Activated CD4-positive, alpha-beta memory T cell treated with anti-CD3 and anti-CD28 coated beads for 36 hours (primary cell): ENCODE data around the gene PITPNB. TPM values are rescaled to one million over a fixed set of nuclear protein-coding genes. Genes with fewer than 3 reads are reported as not detected.
A peak's percentile ranks its signal among the peaks of the same experiment; 100 is the strongest.

Experiments used
- CTCF ChIA-PET: fragments of 350-600 bp; sonication (Branson Sonifier 250); formaldehyde crosslinking; loops from one replicate; lab custom pipeline; 2021; ENCODE audit warnings: antibody characterized with exemption, inconsistent platforms; lab: Charles Lee
- POLR2A ChIA-PET: fragments of 350-600 bp; sonication (Branson Sonifier 250); formaldehyde crosslinking; loops from one replicate; lab custom pipeline; 2021; ENCODE audit warnings: antibody characterized with exemption; lab: Charles Lee
- DNase-seq: peaks from one replicate; pipeline ENCODE4 v3.0.0-alpha.2; 2020
- H3K27ac Mint-ChIP-seq: one replicate; pipeline ENCODE4 v1.8.0; 2021; ENCODE audit warnings: mixed read lengths
- H3K27me3 Mint-ChIP-seq: one replicate; pipeline ENCODE4 v1.8.0; 2021; ENCODE audit warnings: mixed read lengths
- H3K36me3 Mint-ChIP-seq: one replicate; pipeline ENCODE4 v1.8.0; 2021; ENCODE audit warnings: mixed read lengths
- H3K4me1 Mint-ChIP-seq: one replicate; pipeline ENCODE4 v1.8.0; 2021; ENCODE audit warnings: low read depth, mixed read lengths
- H3K4me3 Mint-ChIP-seq: one replicate; pipeline ENCODE4 v1.8.0; 2021; ENCODE audit warnings: mild to moderate bottlenecking, mixed read lengths
- H3K9me3 Mint-ChIP-seq: one replicate; pipeline ENCODE4 v1.8.0; 2021; ENCODE audit warnings: mixed read lengths
- intact Hi-C: fragments of 100-400 bp; cut with micrococcal nuclease; formaldehyde crosslinking; loops from one replicate; pipeline ENCODE4 v1.15.1; 2023
- total RNA-seq, 2 experiments: library from RNA; stranded (reverse); gene quantifications; one replicate each; pipeline ENCODE4 v1.2.3, GENCODE V29; 2021

PITPNB gene
- 10 to 100 TPM; 92.2 to 95.7 TPM for total RNA-seq

DNA sequence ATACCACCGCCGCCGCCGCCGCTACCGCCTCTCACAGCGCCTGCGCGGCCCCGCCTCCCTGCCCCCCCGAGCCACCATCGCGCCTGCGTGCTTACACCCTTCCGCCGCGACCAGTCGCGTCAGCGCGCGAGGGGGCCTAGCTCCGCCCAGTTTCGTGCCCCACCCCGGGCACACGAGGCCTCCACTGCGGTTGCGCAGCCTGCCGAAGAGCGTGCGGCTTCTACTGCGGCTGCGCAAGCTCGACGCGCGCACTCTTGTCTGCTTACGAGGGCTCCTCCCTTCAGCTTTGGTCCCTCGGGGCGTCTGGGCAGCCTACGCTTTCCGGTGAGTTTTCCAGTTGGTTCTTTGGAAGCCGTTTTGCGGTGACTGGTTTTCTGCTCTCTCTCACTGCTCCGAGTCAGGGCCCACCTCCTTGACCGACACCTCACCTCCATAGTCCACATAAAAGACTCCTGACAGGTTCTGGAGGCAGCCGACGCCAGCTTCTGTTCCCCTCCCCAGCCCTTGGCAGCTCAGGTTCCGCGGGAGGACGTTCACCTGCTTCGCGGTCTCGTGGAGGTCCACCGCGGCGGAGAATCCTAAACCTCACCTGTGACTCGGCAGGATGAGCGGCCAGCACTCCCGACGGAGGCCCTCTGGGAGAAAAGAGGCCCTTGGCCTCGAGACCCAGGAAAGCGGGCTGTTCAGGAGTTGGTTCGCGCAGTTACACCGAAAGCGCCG, at the start of gene PITPNB:
TSS of gene PITPNB (minus strand) at position 35 of the 720 bp plus-strand sequence. CDS start 65 bp downstream, outside the sequence.
- ChIA-PET POLR2A (interaction anchor here (0.8 to 1.6 kb wide), 7 partner anchors 21 to 1247 kb away, joined by 3 to 6 read pairs (median 4); partner anchors contain the start of gene XBP1), CTCF (interaction anchor here (0.9 to 3.8 kb wide), 5 partner anchors 10 to 1436 kb away, joined by 3 to 38 read pairs (median 4); partner anchors contain the start of genes HPS4 and SRRD)
- H3K4me1 Mint-ChIP-seq, result peaks cover 62% of the 10 kb centered on the region
- no peaks in the 10 kb centered on the region for H3K9me3 Mint-ChIP-seq
- peak; percentile 99 for DNase-seq
- no peaks in the 10 kb centered on the region for H3K27me3 Mint-ChIP-seq
- peak within 1 kb of the TSS; percentile 99 for H3K27ac Mint-ChIP-seq
- intact Hi-C loops, result loop anchor here (1.0 to 5.0 kb wide), 3 partner anchors 15 to 1247 kb away; partner anchors contain the start of gene CHEK2
- H3K36me3 Mint-ChIP-seq, result peaks cover 32% of the 10 kb centered on the region
- peak within 1 kb of the TSS; percentile 100 for H3K4me3 Mint-ChIP-seq

DNA sequence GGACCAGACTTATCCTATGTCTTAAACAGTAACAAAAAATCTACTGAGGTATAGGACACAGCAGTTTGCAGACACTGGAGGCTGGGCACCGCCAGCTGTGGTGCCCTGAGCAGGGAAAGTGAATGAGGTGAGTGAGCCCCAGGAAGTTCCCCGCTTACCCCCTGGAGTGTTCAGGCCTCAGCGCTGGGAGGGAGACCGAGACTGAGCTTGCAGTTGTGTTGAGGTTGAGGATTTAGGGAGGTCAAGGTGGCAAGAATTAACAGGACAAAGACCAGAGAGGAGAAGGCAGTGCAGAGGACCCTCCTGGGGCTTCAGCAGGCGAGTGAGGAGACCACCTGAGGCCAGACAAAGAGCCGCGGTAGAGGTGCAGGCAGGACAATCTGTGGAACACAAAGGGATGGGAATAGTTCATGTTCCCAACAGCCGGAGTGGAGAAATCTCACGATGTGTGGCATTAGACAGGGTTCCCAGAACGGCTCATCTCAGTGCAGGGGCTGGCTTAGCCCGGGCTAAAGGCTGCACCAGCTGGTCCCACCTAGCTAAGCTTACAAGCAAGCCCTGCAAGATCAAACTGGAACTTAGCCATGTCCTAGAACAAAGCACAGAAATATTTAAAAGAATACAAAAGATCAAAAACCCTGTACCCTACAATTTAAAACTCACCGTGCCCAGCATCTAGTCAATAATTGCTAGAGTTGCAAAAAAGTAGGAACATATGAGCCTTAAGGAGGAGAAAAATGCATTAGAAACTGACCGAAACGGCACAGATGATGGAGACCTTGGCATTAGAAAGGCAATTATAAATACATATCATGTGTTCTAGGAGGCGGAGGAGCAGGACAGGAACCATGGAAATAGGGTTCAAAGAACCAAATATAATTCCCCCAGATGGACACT, 47.4 kb upstream of the PITPNB start:
- peaks cover 3% of the 10 kb centered on the region for H3K9me3 Mint-ChIP-seq
- H3K27me3 Mint-ChIP-seq, result no peaks in the 10 kb centered on the region
- no peaks in the 10 kb centered on the region for H3K4me1 Mint-ChIP-seq
- DNase-seq, result no peak
- POLR2A ChIA-PET, result no interaction called here
- peaks cover 6% of the 10 kb centered on the region for H3K36me3 Mint-ChIP-seq
- no peak overlapping the region for H3K4me3 Mint-ChIP-seq
- intact Hi-C loops, result no loop called here
- CTCF ChIA-PET, result no interaction called here
- no peak overlapping the region for H3K27ac Mint-ChIP-seq

DNA sequence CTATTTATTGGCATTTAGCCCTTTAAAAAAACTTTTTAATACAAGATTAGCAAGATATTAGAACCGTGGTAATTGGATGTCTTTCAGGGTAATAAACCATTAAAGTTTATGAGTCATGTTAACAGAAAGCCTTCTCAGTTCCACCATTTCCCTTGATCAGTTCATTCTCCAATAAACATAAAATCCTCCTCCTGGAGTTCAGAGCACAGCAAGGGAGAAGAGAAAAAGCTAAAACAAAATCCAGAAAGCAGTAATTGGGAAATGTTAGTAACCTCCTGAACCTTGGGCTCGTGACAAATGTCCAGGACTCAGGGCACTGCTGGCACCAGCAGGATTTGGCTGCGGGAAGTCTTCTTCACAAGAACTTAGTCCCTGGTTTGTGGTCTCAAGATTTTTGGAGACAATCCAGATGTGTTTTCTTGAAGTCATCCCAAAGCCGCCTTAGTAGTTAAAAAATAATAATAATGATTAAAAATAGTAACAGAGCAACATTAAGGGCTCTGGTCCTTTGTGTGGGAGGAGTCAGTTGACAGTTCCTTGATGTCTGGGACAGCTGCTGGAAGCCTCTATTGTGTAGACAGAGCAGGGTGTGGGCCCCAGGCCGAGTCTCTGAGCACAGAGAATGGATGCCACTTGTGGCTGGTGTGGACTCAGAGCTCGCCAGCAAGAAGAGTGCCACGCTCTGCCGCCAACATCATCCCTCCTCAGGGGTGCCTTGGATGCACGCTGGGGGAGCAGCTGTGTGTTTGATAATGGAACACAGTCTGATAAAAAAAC, 43.4 kb upstream of the PITPNB start:
- Mint-ChIP-seq H3K27me3 (no peaks in the 10 kb centered on the region), H3K36me3 (no peaks in the 10 kb centered on the region), H3K4me1 (no peaks in the 10 kb centered on the region), H3K27ac (no peak overlapping the region), H3K9me3 (no peaks in the 10 kb centered on the region), H3K4me3 (no peak overlapping the region)
- POLR2A ChIA-PET, result no interaction called here
- intact Hi-C loops, result no loop called here
- CTCF ChIA-PET, result no interaction called here
- DNase-seq, result no peak

DNA sequence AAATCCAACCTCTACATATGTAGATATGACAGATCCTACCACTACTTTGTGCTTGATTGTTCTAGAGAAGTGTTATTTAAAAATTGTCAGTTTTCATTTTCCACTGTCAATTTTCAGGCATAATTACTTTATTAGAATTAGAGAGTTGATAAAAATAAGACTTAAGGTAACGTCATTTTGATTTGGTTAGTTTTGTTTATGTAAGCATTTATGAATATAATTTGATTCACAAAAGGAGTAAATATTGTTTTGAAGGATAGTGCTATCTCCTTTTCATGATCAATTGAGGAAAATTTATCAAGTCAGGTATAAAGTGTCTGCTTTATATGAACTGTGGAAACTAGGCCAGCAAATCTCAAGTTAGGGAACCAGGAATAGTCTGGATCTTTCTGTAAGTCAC, 42.6 kb upstream of the PITPNB start:
- no peak overlapping the region for H3K27ac Mint-ChIP-seq
- POLR2A ChIA-PET, result no interaction called here

DNA sequence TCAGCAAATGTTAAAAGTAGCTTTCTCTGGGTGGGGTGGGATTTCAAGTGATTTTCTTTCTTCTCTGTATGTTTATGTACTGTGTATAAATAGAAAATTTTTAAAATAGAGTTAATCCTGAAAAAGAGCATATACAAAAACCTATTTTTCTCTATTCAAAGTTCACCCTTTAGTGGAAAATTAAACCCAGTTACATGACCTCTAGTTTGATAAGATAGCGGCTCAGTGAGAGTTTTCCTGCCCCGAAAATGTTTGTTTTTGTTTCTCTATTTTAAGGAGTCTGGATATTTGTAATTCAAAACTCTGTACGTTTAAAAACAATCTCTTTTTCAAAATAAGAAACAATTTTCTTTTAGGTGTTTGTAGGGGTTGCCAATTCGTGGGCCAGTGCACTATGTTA, 42.1 kb upstream of the PITPNB start:
- Mint-ChIP-seq H3K4me1 (no peaks in the 10 kb centered on the region), H3K27ac (no peak overlapping the region), H3K27me3 (no peaks in the 10 kb centered on the region), H3K36me3 (no peaks in the 10 kb centered on the region), H3K9me3 (no peaks in the 10 kb centered on the region), H3K4me3 (no peak overlapping the region)
- POLR2A ChIA-PET, result no interaction called here
- CTCF ChIA-PET, result interaction anchor here (0.7 kb wide), 1 partner anchor 231 kb away, joined by 4 read pairs; no protein-coding TSS in a partner anchor
- intact Hi-C loops, result no loop called here
- DNase-seq, result no peak

More for the DNA sequence above, 42.6 kb upstream of the PITPNB start:
- H3K4me3 Mint-ChIP-seq, result no peak overlapping the region
- CTCF ChIA-PET, result interaction anchor here (0.7 kb wide), 1 partner anchor 231 kb away, joined by 4 read pairs; no protein-coding TSS in a partner anchor
- no peaks in the 10 kb centered on the region for H3K4me1 Mint-ChIP-seq
- intact Hi-C loops, result no loop called here
- H3K9me3 Mint-ChIP-seq, result no peaks in the 10 kb centered on the region
- H3K36me3 Mint-ChIP-seq, result no peaks in the 10 kb centered on the region
- H3K27me3 Mint-ChIP-seq, result no peaks in the 10 kb centered on the region
- DNase-seq, result no peak

DNA sequence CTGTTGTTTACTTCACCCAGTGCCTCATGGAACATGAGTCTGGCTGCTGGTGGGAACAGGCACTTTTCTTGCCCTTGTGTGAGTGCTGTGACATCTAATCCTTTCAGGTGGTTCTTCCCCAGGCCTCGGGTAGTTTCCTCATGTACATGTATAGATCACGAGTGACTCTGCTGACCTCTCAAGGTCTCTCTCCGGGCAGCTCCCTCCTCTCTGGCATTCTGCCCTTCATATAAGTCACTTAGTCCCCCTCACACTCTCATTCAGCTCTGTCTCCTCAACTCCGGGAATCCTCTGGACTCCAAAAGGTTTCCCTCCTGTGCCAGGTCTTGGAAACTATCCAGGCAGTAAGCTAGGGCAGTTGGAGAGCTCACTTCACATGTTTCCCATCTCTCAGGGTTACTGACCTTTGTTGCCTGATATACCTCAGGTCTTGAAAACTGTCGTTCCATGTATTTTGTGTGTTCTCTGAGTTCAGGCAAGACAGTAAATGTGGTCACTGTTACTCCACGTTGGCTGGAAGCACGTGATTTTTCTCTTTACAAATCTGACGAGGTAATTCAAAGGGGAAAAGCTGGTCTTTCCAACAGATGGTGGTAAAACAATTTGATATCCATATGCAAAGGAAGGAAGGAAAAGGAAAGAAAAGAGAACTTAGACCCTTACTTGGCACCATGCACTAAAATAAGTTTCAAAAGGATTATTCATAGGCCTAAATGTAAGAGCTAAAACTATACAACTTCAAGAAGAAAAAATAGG, 40.5 kb upstream of the PITPNB start:
- POLR2A ChIA-PET, result no interaction called here
- H3K4me1 Mint-ChIP-seq, result no peaks in the 10 kb centered on the region

DNA sequence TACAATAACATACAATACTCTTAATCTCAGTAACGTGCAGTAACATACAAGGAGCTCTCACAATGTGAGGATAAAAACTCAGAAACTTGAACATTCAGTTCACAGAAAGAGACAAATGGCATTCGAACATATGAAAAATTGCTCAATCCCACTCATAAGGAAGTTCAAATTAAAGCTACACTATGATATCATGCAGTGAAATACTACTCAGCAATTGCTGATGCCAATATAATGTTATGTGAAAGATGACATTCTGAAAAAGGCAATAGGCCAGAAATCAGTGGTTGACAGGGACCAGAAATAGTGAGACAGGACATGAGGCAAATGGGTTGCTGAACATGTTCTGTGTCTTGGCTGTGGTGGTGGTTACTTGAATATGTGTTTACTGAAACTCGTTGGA, 33.7 kb upstream of the PITPNB start:
- H3K4me3 Mint-ChIP-seq, result no peak overlapping the region
- POLR2A ChIA-PET, result no interaction called here
- H3K4me1 Mint-ChIP-seq, result no peaks in the 10 kb centered on the region
- H3K27me3 Mint-ChIP-seq, result no peaks in the 10 kb centered on the region
- CTCF ChIA-PET, result no interaction called here
- no peak for DNase-seq
- intact Hi-C loops, result no loop called here
- H3K9me3 Mint-ChIP-seq, result no peaks in the 10 kb centered on the region
- peaks cover 1% of the 10 kb centered on the region for H3K36me3 Mint-ChIP-seq
- H3K27ac Mint-ChIP-seq, result no peak overlapping the region

More for the DNA sequence above, 40.5 kb upstream of the PITPNB start:
- DNase-seq, result no peak
- Mint-ChIP-seq H3K4me3 (no peak overlapping the region), H3K36me3 (no peaks in the 10 kb centered on the region), H3K27me3 (no peaks in the 10 kb centered on the region), H3K27ac (no peak overlapping the region), H3K9me3 (no peaks in the 10 kb centered on the region)
- CTCF ChIA-PET, result interaction anchor here (1.2 kb wide), 1 partner anchor 23 kb away, joined by 4 read pairs; no protein-coding TSS in a partner anchor
- intact Hi-C loops, result no loop called here

DNA sequence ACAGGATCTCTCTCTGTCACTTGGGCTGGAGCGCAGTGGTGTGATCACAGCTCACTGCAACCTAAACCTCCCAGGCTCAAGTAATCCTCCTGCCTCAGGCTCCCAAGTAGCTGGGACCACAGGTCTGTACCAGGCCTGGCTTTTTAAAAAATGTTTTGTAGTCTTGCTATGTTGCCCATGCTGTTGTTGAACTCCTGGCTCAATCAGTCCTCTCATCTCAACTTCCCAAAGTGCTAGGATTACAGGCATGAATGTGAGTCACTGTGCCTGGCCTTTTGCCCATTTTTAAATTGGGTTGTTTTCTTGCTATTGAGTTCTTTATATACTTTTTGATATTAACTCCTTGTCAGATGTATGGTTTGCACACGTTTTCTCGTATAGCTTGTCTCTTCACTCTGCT, 33.0 kb upstream of the PITPNB start:
- DNase-seq, result no peak
- POLR2A ChIA-PET, result no interaction called here
- Mint-ChIP-seq H3K4me1 (no peaks in the 10 kb centered on the region), H3K27me3 (no peaks in the 10 kb centered on the region), H3K27ac (no peak overlapping the region), H3K36me3 (peaks cover 1% of the 10 kb centered on the region), H3K4me3 (no peak overlapping the region), H3K9me3 (no peaks in the 10 kb centered on the region)
- intact Hi-C loops, result no loop called here
- CTCF ChIA-PET, result interaction anchor here (0.6 kb wide), 1 partner anchor 15 kb away, joined by 3 read pairs; no protein-coding TSS in a partner anchor

DNA sequence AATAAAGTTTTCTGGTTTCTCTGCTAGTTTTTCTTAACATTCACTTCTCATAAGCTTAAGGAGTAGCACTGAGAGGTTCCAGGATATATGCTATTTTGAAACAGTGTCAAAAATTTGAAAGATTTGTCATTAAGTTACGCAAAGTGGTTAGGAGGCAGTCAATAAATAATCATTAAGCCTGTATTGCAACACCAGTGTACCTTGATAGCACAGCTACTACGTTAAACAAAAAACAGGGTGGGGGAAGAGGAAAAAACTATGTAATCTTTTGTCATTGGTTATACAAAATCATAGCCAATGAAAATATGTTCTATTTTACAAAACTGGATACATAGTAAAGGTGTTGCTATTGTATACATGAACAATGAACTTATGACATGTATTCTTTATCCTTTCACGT, 30.4 kb upstream of the PITPNB start:
- DNase-seq, result no peak
- Mint-ChIP-seq H3K27ac (no peak overlapping the region), H3K4me3 (no peak overlapping the region), H3K27me3 (no peaks in the 10 kb centered on the region), H3K9me3 (no peaks in the 10 kb centered on the region), H3K36me3 (peaks cover 1% of the 10 kb centered on the region), H3K4me1 (no peaks in the 10 kb centered on the region)
- POLR2A ChIA-PET, result interaction anchor here (1.0 kb wide), 1 partner anchor 81 kb away, joined by 3 read pairs; no protein-coding TSS in a partner anchor
- intact Hi-C loops, result no loop called here
- CTCF ChIA-PET, result interaction anchor here (2.2 kb wide), 1 partner anchor 69 kb away, joined by 6 read pairs; no protein-coding TSS in a partner anchor

DNA sequence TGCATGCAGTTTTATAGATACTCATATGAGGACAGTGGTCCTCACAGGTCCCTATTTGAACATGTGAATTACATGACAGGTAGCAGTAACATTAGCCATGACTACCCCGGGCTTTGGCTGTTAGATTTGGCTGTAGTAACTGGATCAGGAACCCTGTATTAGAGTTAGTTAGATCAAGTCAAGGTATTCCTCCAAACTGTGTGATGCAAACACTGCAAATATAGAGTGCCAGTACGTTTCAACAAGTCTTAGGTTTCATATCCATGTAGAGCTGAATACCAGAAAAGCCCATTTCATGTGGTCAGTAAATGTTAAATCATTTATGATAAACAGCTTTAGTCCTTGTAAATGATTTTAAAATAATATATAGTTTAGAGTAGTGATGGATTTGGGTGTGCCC, 29.5 kb upstream of the PITPNB start:
- Mint-ChIP-seq H3K9me3 (no peaks in the 10 kb centered on the region), H3K27ac (no peak overlapping the region), H3K4me3 (no peak overlapping the region), H3K4me1 (no peaks in the 10 kb centered on the region), H3K36me3 (peaks cover 1% of the 10 kb centered on the region), H3K27me3 (no peaks in the 10 kb centered on the region)
- CTCF ChIA-PET, result interaction anchor here (2.2 kb wide), 1 partner anchor 68 kb away, joined by 6 read pairs; no protein-coding TSS in a partner anchor
- POLR2A ChIA-PET, result no interaction called here
- DNase-seq, result no peak
- intact Hi-C loops, result no loop called here

DNA sequence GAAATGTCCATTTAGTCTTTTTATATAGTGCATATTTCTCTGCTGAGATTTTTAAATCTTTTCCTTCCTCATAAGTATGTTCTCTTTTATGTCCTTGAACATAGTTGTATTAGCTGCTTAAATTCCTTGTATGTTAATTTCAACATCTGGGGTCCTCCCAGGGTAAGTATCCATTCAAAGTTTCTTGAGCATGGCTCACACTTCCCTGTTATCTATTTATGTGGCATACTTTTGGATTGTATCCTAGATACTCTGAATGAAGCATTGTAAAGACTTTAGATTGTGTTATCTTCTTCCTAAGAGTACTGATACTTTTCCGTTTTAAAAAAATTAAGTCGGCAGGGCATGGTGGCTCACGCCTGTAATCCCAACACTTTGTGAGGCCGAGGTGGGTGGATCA, 28.4 kb upstream of the PITPNB start:
- Mint-ChIP-seq H3K9me3 (no peaks in the 10 kb centered on the region), H3K4me1 (no peaks in the 10 kb centered on the region), H3K36me3 (peaks cover 1% of the 10 kb centered on the region), H3K27ac (no peak overlapping the region), H3K4me3 (no peak overlapping the region), H3K27me3 (no peaks in the 10 kb centered on the region)
- intact Hi-C loops, result no loop called here
- DNase-seq, result no peak
- ChIA-PET CTCF (no interaction called here), POLR2A (no interaction called here)
